ENCODE results near the gene FBXO31. TPM values are rescaled to one million over a fixed set of nuclear protein-coding genes. Genes with fewer than 3 reads are reported as not detected.
"Not testable (repeated sequence)": the region's sequence is repeated elsewhere in the genome, so short reads cannot be mapped to it uniquely, and the experiment has no call there.

The FBXO31 gene
- polyA plus RNA-seq, 12 donors: 21.0 to 28.1 (median 24.9) TPM; not detected in 1

DNA sequence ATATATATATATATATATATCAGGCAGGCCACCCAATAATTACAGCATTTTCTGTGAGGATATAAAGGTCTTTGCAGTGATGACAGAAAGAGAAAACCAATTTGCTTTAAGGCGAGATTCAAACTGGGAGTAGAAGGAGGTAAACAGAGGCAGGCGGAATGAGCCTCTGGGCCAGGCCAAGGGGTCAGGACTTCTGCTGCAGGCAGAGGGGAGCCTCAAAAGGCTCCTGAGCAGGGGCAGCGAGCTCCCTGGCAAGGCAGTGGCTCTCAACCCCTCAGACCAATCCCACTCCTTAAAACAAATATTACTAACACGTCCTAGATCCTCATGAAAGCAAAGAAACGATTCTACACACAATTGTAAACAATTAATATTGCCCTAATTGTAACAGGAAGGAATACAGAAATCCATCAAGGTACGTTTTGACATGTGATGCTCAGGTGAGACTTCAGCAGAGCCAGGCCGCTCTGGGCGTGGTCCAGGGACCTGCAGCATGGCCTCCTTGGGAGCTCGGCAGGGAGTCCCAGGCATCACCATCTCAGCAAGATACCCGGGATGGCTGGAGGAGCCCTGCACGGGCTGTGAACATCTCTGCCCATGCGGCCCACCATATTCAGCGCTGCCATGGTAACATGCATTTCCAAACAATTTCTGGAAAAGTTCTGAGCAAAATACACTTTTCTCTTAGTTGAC, 18.4 kb downstream of the FBXO31 start:
- DNase-seq: no peak

DNA sequence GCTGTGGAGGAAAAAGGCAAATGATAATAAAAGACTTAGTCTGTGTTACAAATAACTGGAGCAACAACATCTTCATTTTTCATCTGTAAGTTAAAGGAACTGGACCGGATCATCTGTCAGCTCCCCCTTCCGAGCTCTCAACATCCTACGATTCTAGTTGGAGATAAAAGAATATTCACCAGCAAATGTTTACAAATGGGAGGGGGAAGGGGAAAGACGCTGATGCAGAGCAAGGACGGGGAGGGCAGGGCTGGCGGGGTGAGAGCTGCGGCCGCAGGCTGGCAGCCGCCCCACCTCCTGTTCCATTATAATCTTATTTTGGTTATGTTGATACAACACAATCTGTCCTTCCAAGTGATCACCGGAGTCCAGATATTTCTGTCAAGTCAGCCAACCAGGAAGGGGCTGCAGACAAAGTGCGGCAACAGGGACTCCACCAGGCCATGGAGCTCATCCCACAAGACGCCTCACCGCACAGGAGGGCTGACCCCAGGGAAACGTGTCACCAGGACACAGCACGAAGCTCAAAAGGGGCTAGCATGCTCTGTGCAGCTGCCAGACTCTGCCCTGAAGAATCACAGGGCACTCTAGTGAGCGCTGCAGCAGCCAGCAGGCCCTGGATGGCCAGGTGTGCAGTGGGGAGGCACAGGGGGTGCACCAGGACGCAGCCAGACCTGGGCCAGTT, 19.7 kb downstream of the FBXO31 start:
- no peak for DNase-seq

DNA sequence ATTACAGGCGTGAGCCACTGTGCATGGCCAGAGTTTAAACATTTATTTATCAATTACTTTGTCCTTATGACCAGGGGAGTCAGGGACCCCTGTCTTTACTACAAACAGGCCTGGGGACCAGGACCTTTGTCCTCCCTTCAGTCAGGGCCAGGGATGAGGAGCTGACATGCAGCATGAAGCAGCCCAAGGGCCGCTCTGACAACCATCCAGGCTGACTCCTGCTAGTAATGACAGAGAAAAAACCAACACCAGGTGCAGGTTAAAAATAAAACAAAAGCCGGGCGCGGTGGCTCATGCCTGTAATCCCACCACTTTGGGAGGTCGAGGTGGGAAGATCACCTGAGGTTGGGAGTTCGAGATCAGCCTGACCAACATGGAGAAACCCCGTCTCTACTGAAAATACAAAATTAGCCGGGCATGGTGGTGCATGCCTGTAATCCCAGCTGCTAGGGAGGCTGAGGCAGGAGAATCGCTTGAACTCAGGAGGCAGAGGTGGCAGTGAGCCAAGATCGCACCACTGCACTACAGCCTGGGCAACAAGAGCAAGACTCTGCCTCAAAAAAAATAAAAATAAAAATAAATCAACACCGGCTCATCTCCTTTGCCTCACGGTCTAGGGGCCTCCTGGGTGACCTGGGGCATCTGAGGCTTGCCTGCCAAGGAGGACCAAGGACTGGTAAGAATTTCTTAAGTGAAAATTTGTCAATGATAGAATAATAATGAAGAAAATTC, 20.6 kb downstream of the FBXO31 start:
- DNase-seq: not testable (repeated sequence)

DNA sequence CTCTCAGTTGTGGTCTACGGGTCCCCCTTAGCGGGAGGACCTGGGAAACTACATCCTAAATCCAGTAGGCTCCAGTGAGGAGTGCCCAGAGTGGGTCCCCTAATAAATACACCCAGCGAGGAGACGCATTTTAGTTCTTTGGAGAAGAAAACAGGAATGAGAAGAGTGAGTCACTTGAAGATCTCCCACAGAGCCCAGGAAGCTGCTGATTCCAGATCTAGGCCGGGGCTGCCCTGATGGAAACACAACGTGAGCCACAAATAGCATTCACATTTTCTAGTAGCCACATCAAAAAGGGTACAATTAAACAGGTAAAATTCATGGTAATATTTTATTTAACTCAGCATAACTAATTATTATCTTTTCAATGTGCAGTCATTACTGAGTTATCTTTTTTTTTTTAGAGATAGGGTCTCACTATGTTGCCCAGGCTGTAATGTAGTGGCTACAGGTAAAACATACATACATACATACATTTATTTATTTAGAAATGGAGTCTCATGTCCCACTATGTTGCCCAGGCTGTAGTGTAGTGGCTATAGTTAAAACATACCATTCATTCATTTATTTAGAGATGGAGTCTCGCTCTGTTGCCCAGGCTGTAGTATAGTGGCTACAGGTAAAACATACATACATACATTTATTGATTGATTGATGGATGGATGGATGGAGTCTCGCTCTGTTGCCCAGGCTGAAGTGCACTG, 21.5 kb downstream of the FBXO31 start:
- DNase-seq: no peak

DNA sequence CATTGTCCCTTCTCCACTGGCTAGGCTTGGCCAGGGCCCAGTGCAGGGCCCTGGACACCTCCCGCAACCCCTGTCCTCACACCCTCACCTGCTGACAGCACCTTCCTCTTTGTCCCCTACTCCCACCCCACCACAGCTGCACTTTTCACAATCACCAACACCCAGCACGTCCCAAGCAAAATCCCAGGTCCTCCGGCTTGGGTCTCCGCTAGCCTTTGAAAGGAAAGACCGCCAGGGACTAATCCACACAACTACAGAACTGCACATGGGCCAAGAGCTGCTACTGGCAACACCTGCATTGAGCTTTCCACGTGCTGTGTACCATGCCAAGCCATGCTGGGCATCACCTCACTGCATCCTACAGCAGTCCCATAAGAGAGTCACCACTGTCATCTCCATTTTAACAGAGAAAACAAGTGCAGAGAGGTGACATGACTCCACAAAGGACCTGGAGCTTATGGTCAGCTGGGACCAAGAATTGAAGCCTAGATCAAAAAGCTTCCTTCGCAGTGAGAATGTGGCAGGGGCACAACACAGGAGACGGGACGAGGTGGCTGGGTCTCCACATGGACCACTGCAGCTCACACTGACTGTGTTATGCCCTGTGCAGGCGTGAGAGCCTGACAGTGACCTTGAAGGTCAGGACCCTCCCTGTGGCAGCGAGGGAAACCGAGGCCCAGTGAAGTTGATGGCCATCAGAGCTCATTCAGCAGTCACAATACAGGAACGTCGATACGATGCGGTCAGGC, 22.5 kb downstream of the FBXO31 start:
- no peak for DNase-seq

DNA sequence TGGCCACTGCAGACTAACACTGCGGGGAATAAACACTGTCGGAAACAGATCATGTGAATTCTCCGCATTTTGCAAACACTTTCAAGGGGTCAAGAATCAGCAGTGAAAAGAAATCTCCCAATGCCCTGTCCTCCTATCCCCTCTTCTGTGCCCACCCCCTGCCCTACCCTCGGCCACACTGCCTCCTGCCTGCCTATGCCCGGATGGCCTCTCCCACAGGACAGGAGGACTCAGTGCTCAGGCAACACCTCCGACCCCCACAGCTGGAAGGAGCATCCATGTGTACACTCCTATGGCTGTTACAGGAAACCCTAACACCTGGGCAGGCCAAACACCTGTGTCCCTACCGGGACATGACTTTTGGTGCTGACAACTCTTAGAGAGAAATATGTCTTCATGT, 24.5 kb downstream of the FBXO31 start:
- DNase-seq: no peak

DNA sequence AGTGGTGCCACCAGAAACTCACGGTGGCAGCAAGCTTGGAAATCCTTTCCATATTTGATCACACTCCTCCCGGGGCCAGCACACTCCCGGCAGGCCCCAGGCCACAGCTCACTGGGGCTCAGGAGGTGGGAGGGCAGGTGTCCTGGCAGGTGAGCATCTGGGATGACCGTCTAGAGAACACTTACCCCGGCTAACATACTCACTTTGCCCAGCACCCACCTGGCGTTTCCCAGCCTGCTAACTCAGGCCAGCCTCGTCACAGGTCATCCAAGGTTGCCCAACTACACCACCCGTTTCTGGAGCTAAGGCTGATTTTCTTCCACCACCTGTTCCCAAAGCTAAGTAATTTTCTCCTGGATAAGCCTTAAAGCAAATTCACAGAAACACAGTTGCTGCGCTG, 24.9 kb downstream of the FBXO31 start:
- DNase-seq: no peak

DNA sequence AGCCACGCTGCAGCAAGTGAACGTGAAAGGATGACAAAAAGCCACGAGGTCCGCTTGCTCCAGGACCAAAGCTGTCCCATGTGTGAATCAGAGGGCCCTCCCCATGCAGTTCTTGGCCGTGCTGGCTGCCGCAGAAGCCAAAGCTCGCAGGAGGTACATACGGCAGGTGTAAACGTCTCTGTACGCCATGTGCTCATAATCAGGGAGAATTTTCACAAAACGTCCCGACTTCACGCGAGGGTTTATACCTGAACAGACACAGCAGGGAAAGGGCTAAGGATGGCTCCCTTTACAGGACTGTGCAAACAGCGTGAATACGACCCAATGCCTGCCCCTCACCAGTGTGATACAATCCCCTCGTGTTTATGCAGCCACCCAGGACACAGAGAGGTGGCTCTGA, 25.3 kb downstream of the FBXO31 start:
- no peak for DNase-seq

DNA sequence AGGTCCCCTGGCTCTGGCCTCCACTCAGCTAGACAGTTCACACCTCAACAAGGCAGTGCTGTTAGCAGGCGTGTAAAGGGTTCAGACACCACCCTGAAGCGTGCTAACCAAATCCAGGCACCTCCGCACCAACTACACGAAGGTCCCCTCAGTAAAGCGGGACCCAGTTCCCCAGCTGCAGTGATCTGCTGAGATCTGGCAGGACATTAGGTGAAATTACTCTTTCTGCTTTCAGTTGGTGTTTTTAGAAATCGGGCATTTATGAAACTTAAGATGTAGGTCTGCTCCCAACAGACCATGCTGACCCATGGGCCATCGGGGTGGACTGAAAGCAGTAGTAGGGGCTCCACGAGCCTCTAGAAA, 27.1 kb downstream of the FBXO31 start:
- DNase-seq: no peak

DNA sequence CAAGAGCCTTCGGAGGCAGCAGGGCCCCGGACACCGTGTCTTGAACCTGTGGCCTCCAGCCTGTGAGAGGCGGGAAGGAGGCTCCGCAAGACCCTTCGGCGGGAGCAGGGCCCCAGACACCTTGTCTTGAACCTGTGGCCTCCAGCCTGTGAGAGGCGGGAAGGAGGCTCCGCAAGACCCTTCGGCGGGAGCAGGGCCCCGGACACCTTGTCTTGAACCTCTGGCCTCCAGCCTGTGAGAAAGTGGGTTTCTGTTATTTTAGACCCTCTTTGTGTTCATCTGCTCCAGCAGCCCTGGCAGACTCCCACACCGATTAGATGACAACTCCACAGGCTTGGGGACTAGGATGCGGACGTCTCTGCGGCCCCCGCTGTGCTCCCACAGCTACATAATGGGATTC, 30.0 kb downstream of the FBXO31 start:
- no peak for DNase-seq

DNA sequence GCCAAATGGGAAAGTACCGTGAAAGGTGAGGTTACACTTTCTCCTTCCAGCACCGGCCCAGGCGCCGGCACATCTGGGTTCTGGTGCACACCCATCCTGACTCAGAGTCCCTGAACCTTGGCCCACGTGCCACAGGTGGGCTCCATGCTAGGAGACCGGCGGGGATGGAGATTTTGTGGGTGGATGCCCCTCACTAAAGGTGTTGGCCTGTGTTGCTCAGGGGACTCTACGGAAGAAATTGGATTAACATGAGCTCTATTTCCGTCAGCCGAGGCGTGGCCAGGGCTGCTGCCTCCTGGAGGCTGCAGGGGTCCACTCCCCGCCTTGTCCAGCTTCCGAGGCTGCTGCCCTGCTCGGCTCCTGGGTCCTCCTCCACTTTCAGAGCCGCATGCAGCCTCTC, 30.8 kb downstream of the FBXO31 start:
- no peak for DNase-seq

DNA sequence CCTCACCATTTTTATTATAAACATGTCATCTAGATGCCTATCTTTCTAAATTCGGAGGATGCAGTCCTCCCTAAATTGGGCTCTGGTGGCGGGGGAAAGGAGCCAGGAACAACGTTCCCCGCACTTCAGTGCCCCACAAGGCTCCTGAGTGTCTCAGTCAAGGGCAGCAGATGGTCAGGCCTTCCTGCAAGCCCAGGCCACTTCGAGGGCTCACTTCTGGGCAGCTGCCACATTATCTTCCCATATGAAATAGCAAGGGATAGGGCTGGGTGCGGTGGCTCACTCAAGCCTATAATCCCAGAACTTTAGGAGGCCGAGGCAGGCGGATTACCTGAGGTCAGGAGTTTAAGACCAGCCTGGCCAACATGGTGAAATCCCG, 32.3 kb downstream of the FBXO31 start:
- DNase-seq: no peak

DNA sequence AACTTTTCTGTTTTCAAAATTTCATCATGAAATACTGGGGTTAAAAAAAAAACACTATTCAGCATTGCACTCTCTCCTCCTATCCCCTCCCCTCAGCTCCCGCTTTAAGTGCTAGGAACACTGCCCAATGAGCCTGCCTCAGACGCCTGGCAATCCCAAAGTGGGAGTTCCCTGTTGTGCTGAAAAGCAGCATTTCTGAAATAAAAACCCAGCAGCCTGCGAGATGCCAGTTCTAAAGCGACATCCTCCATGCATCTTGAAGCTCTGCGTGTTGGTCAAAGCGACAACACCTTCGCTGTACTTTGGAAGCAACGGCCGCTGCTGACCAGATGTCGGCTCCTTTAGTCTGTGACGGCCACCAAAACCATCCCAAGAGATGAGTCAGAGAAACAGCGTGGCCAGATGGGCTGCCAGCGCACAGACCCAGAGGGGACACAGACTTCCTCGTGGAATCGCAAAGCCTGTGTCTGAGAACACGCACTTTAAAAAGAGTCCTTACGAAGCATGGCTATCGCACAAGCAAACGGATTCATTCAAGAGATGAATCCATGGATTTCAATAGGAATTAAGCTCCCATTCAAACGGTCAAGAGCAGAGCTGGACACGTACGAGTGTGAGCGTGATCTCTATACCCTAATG, 32.8 kb downstream of the FBXO31 start:
- DNase-seq: peak; percentile 41

DNA sequence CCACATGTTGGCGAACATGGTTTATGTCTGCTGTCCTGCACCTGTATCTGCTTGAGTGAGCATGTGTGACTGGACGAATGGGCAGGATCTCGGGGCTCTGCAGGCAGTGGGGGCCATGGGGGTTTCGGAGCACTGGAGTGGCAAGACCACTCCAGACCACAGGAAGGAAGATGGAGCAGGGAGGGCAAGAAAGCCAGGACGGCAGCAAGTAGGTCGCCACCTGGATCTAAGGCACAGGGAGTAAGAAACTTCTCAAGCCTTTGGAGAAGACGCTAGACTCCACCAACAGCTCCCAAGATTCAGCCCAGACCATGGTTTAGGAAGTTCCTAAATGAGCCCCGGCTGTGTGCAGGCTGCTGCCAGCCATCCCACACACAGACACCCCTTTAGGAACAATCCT, 33.5 kb downstream of the FBXO31 start:
- DNase-seq: no peak

DNA sequence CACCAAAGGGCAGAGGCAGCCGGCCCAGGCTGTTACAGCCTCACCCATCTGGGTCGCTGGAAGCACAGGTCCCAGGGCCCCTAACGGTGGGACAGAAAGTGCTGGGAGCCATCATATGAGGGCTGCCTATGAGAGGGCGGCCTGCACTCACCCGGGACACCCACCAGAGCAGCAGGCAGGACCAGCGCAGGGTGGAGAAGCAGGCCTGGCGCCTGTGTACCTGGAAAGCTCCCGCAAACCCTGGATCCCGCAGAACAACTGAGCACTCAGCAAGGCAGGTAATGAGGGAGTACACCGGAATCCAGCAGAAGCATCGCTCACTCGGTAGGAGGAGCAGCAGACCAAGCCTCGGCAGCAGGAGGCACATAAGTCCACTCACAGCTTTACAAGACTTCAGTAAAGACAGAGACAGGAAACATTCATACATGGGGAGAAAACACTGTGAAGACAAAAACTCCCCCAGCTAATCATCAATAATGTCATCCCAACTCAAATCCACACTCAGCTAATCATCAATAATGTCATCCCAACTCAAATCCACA, 34.9 kb downstream of the FBXO31 start:
- no peak for DNase-seq

DNA sequence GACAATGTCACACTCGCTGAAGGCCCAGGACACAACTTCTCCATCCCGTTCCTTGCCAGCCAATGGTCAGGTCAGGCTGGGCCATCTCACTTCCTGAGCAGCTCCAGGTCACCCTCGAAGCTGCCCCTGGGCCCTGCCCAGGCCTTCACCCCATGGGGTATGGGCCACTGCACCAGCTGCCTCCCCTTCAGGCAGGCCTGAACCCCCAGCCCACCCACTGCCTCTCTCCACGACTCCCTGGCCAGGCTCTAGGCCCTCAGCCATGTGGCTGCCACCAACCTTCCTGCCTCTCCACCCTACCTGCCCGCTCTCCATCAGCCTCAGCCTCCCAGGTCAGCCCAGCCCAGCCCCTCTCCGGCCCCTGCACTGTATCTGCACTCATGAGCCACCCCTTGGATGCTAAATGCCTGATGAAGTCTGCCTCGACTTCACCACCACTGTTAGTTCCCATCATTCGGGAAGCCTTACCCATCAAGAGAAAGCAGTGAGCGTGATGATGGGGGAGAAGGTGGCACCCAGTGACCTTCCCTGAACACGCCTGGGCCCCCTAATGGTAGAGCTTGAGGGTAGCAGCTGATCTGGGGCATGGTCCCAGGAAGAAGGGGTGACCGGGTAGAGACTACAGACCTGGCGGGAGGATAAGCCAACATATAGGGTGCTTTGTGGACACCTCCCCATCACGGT, 35.5 kb downstream of the FBXO31 start:
- DNase-seq: no peak

DNA sequence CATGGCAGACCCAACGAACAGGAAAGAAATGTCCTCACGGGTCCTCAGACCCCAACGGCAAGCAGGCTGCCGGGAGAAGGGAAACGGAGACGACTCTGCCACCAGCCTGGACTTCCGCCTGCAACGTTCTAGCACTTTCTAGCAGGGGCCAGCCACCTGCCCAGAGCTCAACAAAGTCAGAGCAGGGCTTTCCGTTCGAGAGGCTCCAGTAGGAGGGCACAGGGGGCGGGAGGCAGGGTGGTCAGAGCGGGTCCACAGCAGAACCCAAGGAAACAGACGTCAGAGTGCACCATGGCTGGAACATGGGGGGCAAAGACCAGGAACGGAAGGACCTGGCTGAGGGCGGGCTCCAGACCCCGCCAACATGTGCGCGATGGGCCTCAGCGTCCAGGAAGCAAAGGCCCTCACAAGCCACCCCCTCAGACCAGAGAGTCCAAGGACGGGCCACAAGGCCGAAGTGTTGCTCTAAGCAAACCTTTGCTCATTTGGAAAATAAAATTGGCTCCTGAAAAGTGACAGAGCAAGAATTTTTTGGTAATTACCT, 37.0 kb downstream of the FBXO31 start:
- DNase-seq: no peak

DNA sequence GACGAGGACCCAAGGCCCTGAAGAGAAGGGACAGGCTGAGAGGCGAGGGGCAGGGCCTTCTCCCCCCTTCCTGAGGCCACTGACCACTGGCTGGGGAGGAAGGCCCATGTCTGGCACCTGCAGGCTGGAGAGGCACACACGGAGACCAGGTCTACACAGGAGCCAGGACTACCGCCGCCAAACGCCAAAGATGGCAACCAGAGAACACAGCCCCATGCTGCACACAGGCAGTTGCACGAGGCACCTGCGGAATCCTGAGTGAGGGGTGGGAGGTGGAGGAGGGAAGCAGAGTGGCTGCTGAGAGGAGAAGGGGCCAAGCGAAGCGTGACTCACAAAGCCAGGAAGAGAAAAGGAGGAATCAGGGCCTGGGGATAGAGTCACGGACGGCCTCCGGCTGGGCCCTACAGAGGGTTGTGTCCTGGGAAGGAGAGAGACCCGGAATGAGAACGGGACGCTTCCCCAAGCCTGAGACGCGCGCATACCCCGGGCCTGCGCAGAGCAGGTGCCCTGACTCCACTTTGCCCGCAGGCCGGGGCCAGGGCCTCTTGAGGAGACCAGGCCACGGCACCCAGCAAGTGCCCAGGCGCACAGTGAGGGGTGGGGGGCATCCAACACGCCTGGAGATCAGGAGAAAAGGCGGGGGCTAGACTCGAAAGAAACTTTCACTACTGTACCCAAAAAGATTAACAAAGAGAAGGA, 37.7 kb downstream of the FBXO31 start:
- DNase-seq: no peak

DNA sequence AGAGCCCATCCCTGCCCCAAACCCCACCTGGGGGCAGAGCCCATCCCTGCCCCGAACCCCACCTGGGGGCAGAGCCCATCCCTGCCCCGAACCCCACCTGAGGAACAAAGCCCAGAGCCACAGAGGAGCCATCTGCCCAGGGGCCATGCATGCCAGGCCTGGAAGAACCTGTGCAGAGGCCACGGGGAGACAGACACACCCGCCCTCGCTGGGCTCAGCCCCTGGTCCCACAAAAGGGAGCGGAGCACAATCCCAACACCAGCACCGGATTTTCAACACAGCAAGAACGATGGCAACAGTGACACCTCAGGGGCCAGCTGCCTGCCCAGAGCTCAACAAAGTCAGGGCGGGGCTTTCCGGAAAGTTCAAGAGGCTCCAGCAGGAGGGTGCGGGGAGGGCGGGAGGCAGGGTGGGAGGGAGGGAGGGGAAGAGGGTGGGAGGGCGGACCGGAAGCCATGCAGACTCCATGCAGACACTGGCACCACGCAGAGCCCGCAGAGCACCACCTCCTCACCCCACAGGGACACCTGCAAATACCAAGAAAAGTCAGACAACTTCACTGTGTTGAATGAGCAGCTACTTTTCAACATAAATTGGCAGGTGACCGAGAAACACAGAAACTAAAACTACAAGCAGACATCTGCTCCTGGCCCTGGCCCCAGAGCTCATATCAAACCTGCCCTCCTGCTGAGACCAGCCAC, 38.5 kb downstream of the FBXO31 start:
- DNase-seq: no peak
